ENCODE data around the gene EDDM13. TPM values are rescaled to one million over a fixed set of nuclear protein-coding genes. Genes with fewer than 3 reads are reported as not detected.

EDDM13 gene
- total and polyA plus RNA-seq, 2 of the 8 experiments (the other 6 are each of a cell fraction or from before 2014, with no cell fraction given) = not detected

DNA sequence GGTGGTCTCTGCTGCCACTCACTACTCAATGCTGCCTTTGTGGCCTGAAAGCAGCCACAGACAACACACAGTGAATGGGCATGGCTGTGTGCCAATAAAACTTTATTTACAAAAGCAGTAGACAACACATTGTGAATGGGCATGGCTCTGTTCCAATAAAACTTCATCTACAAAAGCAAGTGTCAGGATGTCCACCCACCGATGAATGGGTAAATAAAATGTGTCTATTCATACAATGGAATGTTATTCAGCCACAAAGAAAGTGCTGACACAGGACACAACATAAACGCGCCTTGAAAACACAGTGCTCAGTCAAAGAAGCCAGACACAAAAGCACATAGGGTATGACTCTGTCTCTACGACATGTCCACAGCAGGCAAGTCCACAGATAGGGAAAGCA is 22.0 kb downstream of the EDDM13 start:
- Histone ChIP-seq H2BK20ac (ENCODE audit: low read length) (no peak overlapping the region), H3K4me2 (ENCODE audit: insufficient read depth in 1 of 2, low read depth in 2 of 2, low read length in 2 of 2) (no peak overlapping the region)
- FAIRE-seq = no peak

More for the DNA sequence above, 22.0 kb downstream of the EDDM13 start:
- no peaks in the 10 kb centered on the region for H3K27me3 ChIP-seq (replicated peaks in 1 of 4; ENCODE audit: control insufficient read depth in 3 of 4, extremely low read depth in 1 of 4, insufficient read depth in 3 of 4, low read length in 3 of 4)
- no peaks in the 10 kb centered on the region for H3K23me2 ChIP-seq (ENCODE audit: low read depth, low read length)
- H3K23ac ChIP-seq (ENCODE audit: insufficient read length) = no peak overlapping the region
- H3K14ac ChIP-seq (ENCODE audit: insufficient read length) = no peak overlapping the region
- H4K91ac ChIP-seq (replicated peaks; ENCODE audit: insufficient read length, low read length) = no peak overlapping the region
- H3K9me3 ChIP-seq (ENCODE audit: insufficient read depth in 2 of 2, low read depth in 1 of 2, low read length in 1 of 2) = no peaks in the 10 kb centered on the region
- CTCF ChIA-PET (ENCODE audit: partially characterized antibody) = interaction anchor here (0.9 kb wide), 1 partner anchor 9 kb away, joined by 3 read pairs; no protein-coding TSS in a partner anchor
- H2BK15ac ChIP-seq (ENCODE audit: low read length) = no peak overlapping the region
- no peak overlapping the region for H3K18ac ChIP-seq (ENCODE audit: extremely low read depth, low read length)
- no peak overlapping the region for H3K4ac ChIP-seq (replicated peaks; ENCODE audit: insufficient read length, low read depth, low read length)
- no peaks in the 10 kb centered on the region for H3K79me2 ChIP-seq (ENCODE audit: control insufficient read depth in 1 of 2, insufficient read depth in 2 of 2, low read length in 2 of 2)
- H3K36me3 ChIP-seq (ENCODE audit: control insufficient read depth in 2 of 4, insufficient read depth in 4 of 4, low read length in 3 of 4) = no peaks in the 10 kb centered on the region
- no peak for TF ChIP-seq CHD2 (IDR thresholded peaks at IDR 0.05; ENCODE audit: low read length)
- TF ChIP-seq GABPA (IDR thresholded peaks at IDR 0.05; ENCODE audit: borderline replicate concordance, insufficient read depth, low read length) = no peak
- TF ChIP-seq RXRA (IDR thresholded peaks at IDR 0.05; ENCODE audit: insufficient read depth, low read depth, low read length) = no peak
- POLR2A ChIA-PET (ENCODE audit: partially characterized antibody) = no interaction called here
- H2BK5ac ChIP-seq (ENCODE audit: low read depth, low read length) = no peak overlapping the region
- no peak overlapping the region for H2BK12ac ChIP-seq (ENCODE audit: low read depth, low read length)
- H3K27ac ChIP-seq (ENCODE audit: low read depth, low read length) = no peak overlapping the region
- no peak overlapping the region for H2AFZ ChIP-seq (ENCODE audit: low read length)
- no peak overlapping the region for H4K8ac ChIP-seq (ENCODE audit: extremely low read depth, insufficient read depth, low read length)
- H3K4me3 ChIP-seq (ENCODE audit: extremely low read depth in 1 of 4, insufficient read depth in 2 of 4, low read depth in 3 of 4, low read length in 4 of 4) = no peak overlapping the region
- 89% methylated on average over 4 of the region's 4 CpGs; no CpG with 5 or more reads in 1 of the 2 experiments for WGBS, 2 experiments (ENCODE audit: extremely low coverage in 1 of 2, insufficient coverage in 1 of 2, insufficient read length in 1 of 2, insufficient replicate concordance in 2 of 2, low coverage in 1 of 2, low lambda C conversion rate in 2 of 2, missing lambda C conversion rate in 1 of 2)
- DNase-seq (ENCODE audit: low read depth in 1 of 2, low spot score in 2 of 2) = no peak
- H3K9ac ChIP-seq (replicated peaks in 1 of 4; ENCODE audit: extremely low read depth in 1 of 4, low read depth in 3 of 4, low read length in 3 of 4) = no peak overlapping the region
- H4K20me1 ChIP-seq (replicated peaks in 1 of 2; ENCODE audit: control insufficient read depth in 1 of 2, insufficient read depth in 2 of 2, low read length in 2 of 2) = peaks cover 0 to 2% of the 10 kb centered on the region in 2 experiments
- H3K79me1 ChIP-seq (ENCODE audit: low read depth, low read length) = no peaks in the 10 kb centered on the region
- H2AK5ac ChIP-seq (ENCODE audit: low read depth, low read length) = no peak overlapping the region
- no peaks in the 10 kb centered on the region; a peak in 1 of 7 replicates for H3K4me1 ChIP-seq (replicated peaks in 1 of 4; ENCODE audit: control insufficient read depth in 3 of 4, insufficient read depth in 4 of 4, low read length in 3 of 4)
- H3K56ac ChIP-seq (replicated peaks; ENCODE audit: insufficient read length, low read depth, low read length) = no peak overlapping the region
- H4K5ac ChIP-seq (ENCODE audit: insufficient read length, low read depth, low read length) = no peak overlapping the region
- H2BK120ac ChIP-seq (replicated peaks; ENCODE audit: low read depth, low read length) = no peak overlapping the region
